ENCODE results near the gene COL6A3.

Gene COL6A3

GRCh38 chr2:237411683-237412423 lies 2.1 kb downstream of the COL6A3 start:
- no peak for TF ChIP-seq MAX (IDR thresholded peaks at IDR 0.05)
- no peak for TF ChIP-seq ZBTB7A (IDR thresholded peaks at IDR 0.05; ENCODE audit: low read depth)
- TF ChIP-seq RAD21 (IDR thresholded peaks at IDR 0.05; ENCODE audit: low read depth): no peak
- no peak for TF ChIP-seq TEAD4 (IDR thresholded peaks at IDR 0.05)
- no peak for TF ChIP-seq EP300 (IDR thresholded peaks at IDR 0.05; ENCODE audit: borderline replicate concordance)
- no peak for TF ChIP-seq REST (IDR thresholded peaks at IDR 0.05; ENCODE audit: low read depth)
- TF ChIP-seq TAF1 (IDR thresholded peaks at IDR 0.05; ENCODE audit: low read depth): no peak

GRCh38 chr2:237411092-237411601 lies 2.8 kb downstream of the COL6A3 start:
- TF ChIP-seq CEBPB (IDR thresholded peaks at IDR 0.05) (no peak), TCF12 (IDR thresholded peaks at IDR 0.05; ENCODE audit: low read depth) (no peak), TEAD4 (IDR thresholded peaks at IDR 0.05) (no peak), USF1 (IDR thresholded peaks at IDR 0.05) (no peak), YY1 (IDR thresholded peaks at IDR 0.05; ENCODE audit: low read depth) (no peak), FOXM1 (IDR thresholded peaks at IDR 0.05; ENCODE audit: borderline replicate concordance, low read depth) (no peak), TAF1 (IDR thresholded peaks at IDR 0.05; ENCODE audit: low read depth) (no peak), RAD21 (IDR thresholded peaks at IDR 0.05; ENCODE audit: low read depth) (no peak), EGR1 (IDR thresholded peaks at IDR 0.05) (no peak), REST (IDR thresholded peaks at IDR 0.05; ENCODE audit: low read depth) (no peak), CREB1 (IDR thresholded peaks at IDR 0.05; ENCODE audit: low read depth) (no peak), MAX (IDR thresholded peaks at IDR 0.05) (no peak), EP300 (IDR thresholded peaks at IDR 0.05; ENCODE audit: borderline replicate concordance) (no peak), ZBTB7A (IDR thresholded peaks at IDR 0.05; ENCODE audit: low read depth) (no peak), NFIC (IDR thresholded peaks at IDR 0.05) (no peak)

- no peak for TF ChIP-seq EP300 (IDR thresholded peaks at IDR 0.05; ENCODE audit: borderline replicate concordance)
- TF ChIP-seq REST (IDR thresholded peaks at IDR 0.05; ENCODE audit: low read depth): no peak
Observed at GRCh38 chr2:237408335-237409000, 5.5 kb downstream of the COL6A3 start.

- TF ChIP-seq EP300 (IDR thresholded peaks at IDR 0.05; ENCODE audit: borderline replicate concordance): no peak
- TF ChIP-seq YY1 (IDR thresholded peaks at IDR 0.05; ENCODE audit: low read depth): no peak
- no peak for TF ChIP-seq USF1 (IDR thresholded peaks at IDR 0.05)
- no peak for TF ChIP-seq CREB1 (IDR thresholded peaks at IDR 0.05; ENCODE audit: low read depth)
- TF ChIP-seq CEBPB (IDR thresholded peaks at IDR 0.05): no peak
- TF ChIP-seq EGR1 (IDR thresholded peaks at IDR 0.05): no peak
- no peak for TF ChIP-seq TEAD4 (IDR thresholded peaks at IDR 0.05)
- no peak for TF ChIP-seq TCF12 (IDR thresholded peaks at IDR 0.05; ENCODE audit: low read depth)
- no peak for TF ChIP-seq NFIC (IDR thresholded peaks at IDR 0.05)
- no peak for TF ChIP-seq FOXM1 (IDR thresholded peaks at IDR 0.05; ENCODE audit: borderline replicate concordance, low read depth)
- TF ChIP-seq REST (IDR thresholded peaks at IDR 0.05; ENCODE audit: low read depth): no peak
- TF ChIP-seq ZBTB7A (IDR thresholded peaks at IDR 0.05; ENCODE audit: low read depth): no peak
- no peak for TF ChIP-seq RAD21 (IDR thresholded peaks at IDR 0.05; ENCODE audit: low read depth)
- no peak for TF ChIP-seq TAF1 (IDR thresholded peaks at IDR 0.05; ENCODE audit: low read depth)
Observed at GRCh38 chr2:237407700-237408099, 6.3 kb downstream of the COL6A3 start.

Measured in Ishikawa (cell line).